ENCODE results near the gene DYRK4. TPM values are rescaled to one million over a fixed set of nuclear protein-coding genes. Genes with fewer than 3 reads are reported as not detected.

DYRK4 gene
- total and polyA plus RNA-seq, 2 donors (not counting 1 experiment from before 2014, with no cell fraction given) = 55.2 to 63.1 TPM

GRCh38 chr12:4621511-4621910, 59.5 kb downstream of the DYRK4 start:
- H3K9ac ChIP-seq (ENCODE audit: insufficient read depth, low read length) = no peak overlapping the region
- H3K9me3 ChIP-seq (ENCODE audit: control insufficient read depth, insufficient read depth, low read depth, low read length) = no peaks in the 10 kb centered on the region
- no peaks in the 10 kb centered on the region for H3K36me3 ChIP-seq (ENCODE audit: control insufficient read depth, insufficient read depth, low read length)
- no peak for TF ChIP-seq EZH2 (IDR thresholded peaks at IDR 0.05; ENCODE audit: low read length, missing control alignments)
- TF ChIP-seq, protein P1, sequence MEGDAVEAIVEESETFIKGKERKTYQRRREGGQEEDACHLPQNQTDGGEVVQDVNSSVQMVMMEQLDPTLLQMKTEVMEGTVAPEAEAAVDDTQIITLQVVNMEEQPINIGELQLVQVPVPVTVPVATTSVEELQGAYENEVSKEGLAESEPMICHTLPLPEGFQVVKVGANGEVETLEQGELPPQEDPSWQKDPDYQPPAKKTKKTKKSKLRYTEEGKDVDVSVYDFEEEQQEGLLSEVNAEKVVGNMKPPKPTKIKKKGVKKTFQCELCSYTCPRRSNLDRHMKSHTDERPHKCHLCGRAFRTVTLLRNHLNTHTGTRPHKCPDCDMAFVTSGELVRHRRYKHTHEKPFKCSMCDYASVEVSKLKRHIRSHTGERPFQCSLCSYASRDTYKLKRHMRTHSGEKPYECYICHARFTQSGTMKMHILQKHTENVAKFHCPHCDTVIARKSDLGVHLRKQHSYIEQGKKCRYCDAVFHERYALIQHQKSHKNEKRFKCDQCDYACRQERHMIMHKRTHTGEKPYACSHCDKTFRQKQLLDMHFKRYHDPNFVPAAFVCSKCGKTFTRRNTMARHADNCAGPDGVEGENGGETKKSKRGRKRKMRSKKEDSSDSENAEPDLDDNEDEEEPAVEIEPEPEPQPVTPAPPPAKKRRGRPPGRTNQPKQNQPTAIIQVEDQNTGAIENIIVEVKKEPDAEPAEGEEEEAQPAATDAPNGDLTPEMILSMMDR (conservative IDR thresholded peaks at IDR 0.05 in 1 of 2, IDR thresholded peaks at IDR 0.05 in 1 of 2; ENCODE audit: low read depth in 1 of 2, low read length in 2 of 2) = no peak
- H4K20me1 ChIP-seq (ENCODE audit: control insufficient read depth, extremely low read depth, insufficient read depth, low read length) = no peaks in the 10 kb centered on the region
- no peaks in the 10 kb centered on the region for H3K4me1 ChIP-seq (ENCODE audit: control insufficient read depth, extremely low read depth, insufficient read depth, low read length)
- H3K4me2 ChIP-seq (ENCODE audit: extremely low read depth, insufficient read depth, low read length) = no peak overlapping the region
- DNase-seq (ENCODE audit: low read depth in 2 of 2) = no peak
- H3K27me3 ChIP-seq (ENCODE audit: control insufficient read depth, insufficient read depth, low read length) = no peaks in the 10 kb centered on the region
- no peaks in the 10 kb centered on the region for H3K79me2 ChIP-seq (ENCODE audit: control insufficient read depth, insufficient read depth, low read length)
- no peak overlapping the region for H3K27ac ChIP-seq (ENCODE audit: insufficient read depth, low read length)
- no peak overlapping the region for H2AFZ ChIP-seq (ENCODE audit: low read length)
- no peak overlapping the region for H3K4me3 ChIP-seq (replicated peaks in 1 of 4; ENCODE audit: control extremely low read depth in 1 of 4, insufficient read depth in 1 of 4, low read depth in 3 of 4, low read length in 4 of 4)

DNA sequence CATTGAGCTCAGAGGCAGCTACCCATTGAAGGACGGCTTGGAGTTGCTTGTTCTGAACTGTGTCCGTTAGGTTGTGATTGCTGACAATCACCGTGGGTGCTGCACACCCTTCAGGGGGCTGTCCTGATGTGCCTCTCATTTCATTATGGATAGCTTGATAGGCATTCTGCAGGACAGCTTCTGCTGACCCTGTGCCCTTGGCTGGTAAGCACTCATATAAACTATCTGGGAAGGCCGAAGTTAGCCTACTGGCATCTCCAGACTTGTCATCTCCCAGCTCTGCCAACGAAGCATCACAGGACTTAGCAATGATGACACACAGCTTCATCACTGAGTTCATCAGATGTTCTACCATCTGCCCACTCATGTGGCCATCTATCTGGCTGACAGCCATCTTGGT, 64.5 kb downstream of the DYRK4 start:
- no peaks in the 10 kb centered on the region for H3K79me2 ChIP-seq (ENCODE audit: control insufficient read depth, insufficient read depth, low read length)
- no peaks in the 10 kb centered on the region for H3K27me3 ChIP-seq (ENCODE audit: control insufficient read depth, insufficient read depth, low read length)
- H3K9me3 ChIP-seq (ENCODE audit: control insufficient read depth, insufficient read depth, low read depth, low read length) = no peaks in the 10 kb centered on the region
- H3K36me3 ChIP-seq (ENCODE audit: control insufficient read depth, insufficient read depth, low read length) = no peaks in the 10 kb centered on the region
- no peak overlapping the region for H3K4me2 ChIP-seq (ENCODE audit: extremely low read depth, insufficient read depth, low read length)
- H4K20me1 ChIP-seq (ENCODE audit: control insufficient read depth, extremely low read depth, insufficient read depth, low read length) = no peaks in the 10 kb centered on the region
- TF ChIP-seq EZH2 (IDR thresholded peaks at IDR 0.05; ENCODE audit: low read length, missing control alignments) = no peak
- TF ChIP-seq, protein P1 (conservative IDR thresholded peaks at IDR 0.05 in 1 of 2, IDR thresholded peaks at IDR 0.05 in 1 of 2; ENCODE audit: low read depth in 1 of 2, low read length in 2 of 2) = no peak
- H3K4me1 ChIP-seq (ENCODE audit: control insufficient read depth, extremely low read depth, insufficient read depth, low read length) = no peaks in the 10 kb centered on the region
- no peak overlapping the region for H3K9ac ChIP-seq (ENCODE audit: insufficient read depth, low read length)
- no peak overlapping the region for H3K27ac ChIP-seq (ENCODE audit: insufficient read depth, low read length)
- DNase-seq (ENCODE audit: low read depth in 2 of 2) = no peak
- no peak overlapping the region for H2AFZ ChIP-seq (ENCODE audit: low read length)
- H3K4me3 ChIP-seq (replicated peaks in 1 of 4; ENCODE audit: control extremely low read depth in 1 of 4, insufficient read depth in 1 of 4, low read depth in 3 of 4, low read length in 4 of 4) = no peak overlapping the region

DNA sequence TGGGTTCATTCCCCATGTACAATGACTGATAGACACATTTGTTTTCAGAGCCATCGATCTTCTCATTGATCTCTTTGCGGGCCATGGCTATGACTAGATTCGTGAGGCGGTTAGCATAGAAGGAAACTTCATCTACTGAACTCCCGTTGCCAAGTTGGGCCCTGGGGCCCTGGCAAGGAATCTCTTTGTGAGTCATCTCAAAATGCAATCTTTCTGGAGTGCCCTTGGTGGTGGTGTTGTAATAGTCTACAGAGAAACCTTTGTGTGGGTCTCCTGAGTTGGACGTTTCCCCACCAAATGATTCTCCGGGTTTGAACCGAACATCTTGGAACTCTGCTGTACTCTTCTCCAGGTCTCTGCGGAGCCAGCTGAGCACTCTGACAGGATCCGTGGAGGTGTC, 66.4 kb downstream of the DYRK4 start:
- Histone ChIP-seq H3K4me1 (ENCODE audit: control insufficient read depth, extremely low read depth, insufficient read depth, low read length) (no peaks in the 10 kb centered on the region), H3K4me2 (ENCODE audit: extremely low read depth, insufficient read depth, low read length) (no peak overlapping the region), H3K4me3 (replicated peaks in 1 of 4; ENCODE audit: control extremely low read depth in 1 of 4, insufficient read depth in 1 of 4, low read depth in 3 of 4, low read length in 4 of 4) (no peak overlapping the region), H3K36me3 (ENCODE audit: control insufficient read depth, insufficient read depth, low read length) (no peaks in the 10 kb centered on the region), H4K20me1 (ENCODE audit: control insufficient read depth, extremely low read depth, insufficient read depth, low read length) (no peaks in the 10 kb centered on the region), H3K27me3 (ENCODE audit: control insufficient read depth, insufficient read depth, low read length) (no peaks in the 10 kb centered on the region), H3K27ac (ENCODE audit: insufficient read depth, low read length) (no peak overlapping the region), H2AFZ (ENCODE audit: low read length) (no peak overlapping the region), H3K9me3 (ENCODE audit: control insufficient read depth, insufficient read depth, low read depth, low read length) (no peaks in the 10 kb centered on the region), H3K9ac (ENCODE audit: insufficient read depth, low read length) (no peak overlapping the region), H3K79me2 (ENCODE audit: control insufficient read depth, insufficient read depth, low read length) (no peaks in the 10 kb centered on the region)
- no peak for DNase-seq (ENCODE audit: low read depth in 2 of 2)
- TF ChIP-seq, protein P1 (conservative IDR thresholded peaks at IDR 0.05 in 1 of 2, IDR thresholded peaks at IDR 0.05 in 1 of 2; ENCODE audit: low read depth in 1 of 2, low read length in 2 of 2) = no peak
- TF ChIP-seq EZH2 (IDR thresholded peaks at IDR 0.05; ENCODE audit: low read length, missing control alignments) = no peak
